ENCODE results near the gene PUM1. TPM values are rescaled to one million over a fixed set of nuclear protein-coding genes. Genes with fewer than 3 reads are reported as not detected.

Gene PUM1
- total and polyA plus RNA-seq, 12 donors, result 22.6 to 167 (median 91.5) TPM

- H3K36me3 ChIP-seq (replicated peaks in 1 of 2), result no peaks in the 10 kb centered on the region
- H3K9me3 ChIP-seq (replicated peaks in 1 of 3), result no peaks in the 10 kb centered on the region
- H3K27me3 ChIP-seq, result no peaks in the 10 kb centered on the region
- intact Hi-C loops (cut with DNase I), result no loop called here
- H3K4me1 ChIP-seq (replicated peaks in 1 of 2), result peaks cover 11 to 19% of the 10 kb centered on the region in 2 donors
- peak overlapping the region in 3 of 5 donors; percentile 38 to 79 (median 40) for H3K27ac ChIP-seq
- 22 to 60% (median 50%) methylated on average over 3 to 5 of the region's 5 CpGs for WGBS, 4 donors
- no peak for TF ChIP-seq POLR2A (IDR thresholded peaks at IDR 0.05)
- TF ChIP-seq CTCF (IDR thresholded peaks at IDR 0.05), result no peak
- no peak overlapping the region for H3K4me3 ChIP-seq
- DNase-seq, result peak; percentile 20 to 59 (median 37)
Observed at GRCh38 chr1:31102501-31102950, 37.0 kb upstream of the PUM1 start.

GRCh38 chr1:31101147-31101502 lies 35.6 kb upstream of the PUM1 start:
- peak in 4 of 7 donors; percentile 13 to 35 (median 20) for DNase-seq
- Histone ChIP-seq H3K36me3 (replicated peaks in 1 of 2) (no peaks in the 10 kb centered on the region), H3K4me1 (replicated peaks in 1 of 2) (peaks cover 11 to 19% of the 10 kb centered on the region in 2 donors), H3K9me3 (replicated peaks in 1 of 3) (no peaks in the 10 kb centered on the region), H3K27ac (peak overlapping the region in 3 of 5 donors; percentile 21 to 79 (median 24)), H3K27me3 (no peaks in the 10 kb centered on the region), H3K4me3 (no peak overlapping the region)
- 40 to 61% (median 49%) methylated on average over 4 of the region's 4 CpGs for WGBS, 4 donors
- intact Hi-C loops (cut with DNase I), result no loop called here
- no peak for TF ChIP-seq CTCF (IDR thresholded peaks at IDR 0.05)
- no peak for TF ChIP-seq POLR2A (IDR thresholded peaks at IDR 0.05)

- Histone ChIP-seq H3K36me3 (replicated peaks in 1 of 2) (no peaks in the 10 kb centered on the region), H3K9me3 (replicated peaks in 1 of 3) (no peaks in the 10 kb centered on the region), H3K4me3 (no peak overlapping the region), H3K27me3 (no peaks in the 10 kb centered on the region), H3K4me1 (replicated peaks in 1 of 2) (peaks cover 11 to 19% of the 10 kb centered on the region in 2 donors), H3K27ac (no peak overlapping the region)
- intact Hi-C loops (cut with DNase I), result no loop called here
- no peak for DNase-seq
- TF ChIP-seq POLR2A (IDR thresholded peaks at IDR 0.05) (no peak), CTCF (IDR thresholded peaks at IDR 0.05) (no peak)
- WGBS, 4 donors, result 88 to 92% (median 90%) methylated on average over 5 to 6 of the region's 6 CpGs
Observed at GRCh38 chr1:31099293-31100032, 33.9 kb upstream of the PUM1 start.

GRCh38 chr1:31095985-31096384 lies 30.5 kb upstream of the PUM1 start:
- TF ChIP-seq CTCF (IDR thresholded peaks at IDR 0.05) (no peak), POLR2A (IDR thresholded peaks at IDR 0.05) (no peak)
- H3K9me3 ChIP-seq (replicated peaks in 1 of 3), result no peaks in the 10 kb centered on the region
- H3K36me3 ChIP-seq (replicated peaks in 1 of 2), result no peaks in the 10 kb centered on the region
- 84 to 93% (median 92%) methylated on average over 6 of the region's 6 CpGs for WGBS, 4 donors
- no peak overlapping the region for H3K27ac ChIP-seq
- intact Hi-C loops (cut with DNase I), result no loop called here
- H3K4me1 ChIP-seq (replicated peaks in 1 of 2), result peaks cover 0 to 4% of the 10 kb centered on the region in 2 donors
- H3K27me3 ChIP-seq, result no peaks in the 10 kb centered on the region
- no peak for DNase-seq
- H3K4me3 ChIP-seq, result no peak overlapping the region

All from adrenal gland (tissue), 12 donors.